ENCODE results near the gene HAUS2.

The HAUS2 gene

GRCh38 chr15:42508263-42508690 lies 40.4 kb upstream of the HAUS2 start:
- TF ChIP-seq, protein P1, sequence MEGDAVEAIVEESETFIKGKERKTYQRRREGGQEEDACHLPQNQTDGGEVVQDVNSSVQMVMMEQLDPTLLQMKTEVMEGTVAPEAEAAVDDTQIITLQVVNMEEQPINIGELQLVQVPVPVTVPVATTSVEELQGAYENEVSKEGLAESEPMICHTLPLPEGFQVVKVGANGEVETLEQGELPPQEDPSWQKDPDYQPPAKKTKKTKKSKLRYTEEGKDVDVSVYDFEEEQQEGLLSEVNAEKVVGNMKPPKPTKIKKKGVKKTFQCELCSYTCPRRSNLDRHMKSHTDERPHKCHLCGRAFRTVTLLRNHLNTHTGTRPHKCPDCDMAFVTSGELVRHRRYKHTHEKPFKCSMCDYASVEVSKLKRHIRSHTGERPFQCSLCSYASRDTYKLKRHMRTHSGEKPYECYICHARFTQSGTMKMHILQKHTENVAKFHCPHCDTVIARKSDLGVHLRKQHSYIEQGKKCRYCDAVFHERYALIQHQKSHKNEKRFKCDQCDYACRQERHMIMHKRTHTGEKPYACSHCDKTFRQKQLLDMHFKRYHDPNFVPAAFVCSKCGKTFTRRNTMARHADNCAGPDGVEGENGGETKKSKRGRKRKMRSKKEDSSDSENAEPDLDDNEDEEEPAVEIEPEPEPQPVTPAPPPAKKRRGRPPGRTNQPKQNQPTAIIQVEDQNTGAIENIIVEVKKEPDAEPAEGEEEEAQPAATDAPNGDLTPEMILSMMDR (IDR thresholded peaks at IDR 0.05; ENCODE audit: borderline replicate concordance, control extremely low read depth, extremely low read depth, insufficient read depth, missing control alignments): no peak
- in situ Hi-C loops (cut with MboI; ENCODE audit: low sequenced_read_pairs, unreplicated experiment): no loop called here
- no peak for DNase-seq (ENCODE audit: low spot score)

DNA sequence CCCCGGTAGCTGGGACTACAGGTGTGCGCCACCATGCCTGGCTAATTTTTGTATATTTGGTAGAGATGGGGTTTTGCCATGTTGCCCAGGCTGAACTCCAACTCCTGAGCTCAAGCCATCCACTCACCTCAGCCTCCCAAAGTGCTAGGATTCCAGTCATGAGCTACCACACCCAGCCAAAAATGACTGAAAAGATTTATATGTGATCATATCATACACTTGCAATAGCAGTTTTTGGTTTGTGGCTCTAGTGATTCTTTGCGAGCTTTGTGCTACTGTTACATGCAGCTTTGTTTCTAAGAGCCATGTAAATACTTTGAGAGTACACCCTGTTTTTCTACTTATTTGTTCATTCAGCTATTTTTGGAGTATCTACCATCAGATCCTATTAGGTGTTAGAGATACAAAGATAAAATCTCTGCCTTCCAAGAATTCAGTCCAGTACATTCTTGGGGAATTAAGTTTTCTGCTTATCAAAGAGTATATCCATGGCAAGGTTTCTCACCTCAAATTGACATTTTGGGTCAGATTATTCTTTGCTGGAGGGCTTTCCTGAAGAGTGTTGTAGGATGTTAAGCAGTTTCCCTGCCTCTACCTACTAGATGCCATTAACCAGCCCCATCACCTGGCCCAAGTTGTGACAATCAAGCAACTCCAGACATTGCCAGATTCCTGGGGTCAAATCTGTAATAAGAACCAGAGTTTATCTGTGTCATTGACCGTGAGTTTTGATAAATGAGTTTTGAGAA lies 38.2 kb upstream of the HAUS2 start:
- in situ Hi-C loops (cut with MboI; ENCODE audit: low sequenced_read_pairs, unreplicated experiment): no loop called here
- TF ChIP-seq, protein P1 (IDR thresholded peaks at IDR 0.05; ENCODE audit: borderline replicate concordance, control extremely low read depth, extremely low read depth, insufficient read depth, missing control alignments): no peak
- DNase-seq (ENCODE audit: low spot score): no peak

DNA sequence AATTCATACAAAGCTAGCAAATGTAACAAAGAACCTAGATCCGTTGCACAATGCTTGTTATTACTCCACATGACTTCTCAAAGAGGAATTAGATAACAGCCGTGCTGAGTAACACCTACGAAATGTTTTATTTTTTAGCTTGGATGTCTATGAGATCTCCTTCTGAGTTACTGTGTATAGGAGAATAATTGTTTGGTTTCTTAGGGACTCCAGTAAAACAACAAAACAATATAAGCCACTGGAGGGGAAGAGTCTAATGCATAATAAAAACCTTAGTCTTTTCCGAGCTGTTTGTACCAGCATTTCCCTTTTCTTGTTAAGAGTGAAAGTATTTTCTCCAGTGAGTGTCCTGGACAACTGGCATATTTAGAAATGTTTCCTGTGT lies 37.6 kb upstream of the HAUS2 start:
- no peak for DNase-seq (ENCODE audit: low spot score)
- in situ Hi-C loops (cut with MboI; ENCODE audit: low sequenced_read_pairs, unreplicated experiment): no loop called here
- TF ChIP-seq, protein P1 (IDR thresholded peaks at IDR 0.05; ENCODE audit: borderline replicate concordance, control extremely low read depth, extremely low read depth, insufficient read depth, missing control alignments): no peak

GRCh38 chr15:42523331-42523730 lies 25.3 kb upstream of the HAUS2 start:
- in situ Hi-C loops (cut with MboI; ENCODE audit: low sequenced_read_pairs, unreplicated experiment): no loop called here
- DNase-seq (ENCODE audit: low spot score): no peak
- TF ChIP-seq, protein P1 (IDR thresholded peaks at IDR 0.05; ENCODE audit: borderline replicate concordance, control extremely low read depth, extremely low read depth, insufficient read depth, missing control alignments): no peak

GRCh38 chr15:42528970-42529369 lies 19.7 kb upstream of the HAUS2 start:
- no peak for DNase-seq (ENCODE audit: low spot score)
- in situ Hi-C loops (cut with MboI; ENCODE audit: low sequenced_read_pairs, unreplicated experiment): no loop called here
- TF ChIP-seq, protein P1 (IDR thresholded peaks at IDR 0.05; ENCODE audit: borderline replicate concordance, control extremely low read depth, extremely low read depth, insufficient read depth, missing control alignments): no peak

- DNase-seq (ENCODE audit: low spot score): no peak
- TF ChIP-seq, protein P1 (IDR thresholded peaks at IDR 0.05; ENCODE audit: borderline replicate concordance, control extremely low read depth, extremely low read depth, insufficient read depth, missing control alignments): no peak
- in situ Hi-C loops (cut with MboI; ENCODE audit: low sequenced_read_pairs, unreplicated experiment): no loop called here
Measured at GRCh38 chr15:42533246-42533645, 15.4 kb upstream of the HAUS2 start.

Measured in GM13976 (cell line).